ENCODE data around the gene HNRNPDL. TPM values are rescaled to one million over a fixed set of nuclear protein-coding genes. Genes with fewer than 3 reads are reported as not detected.
A peak's percentile ranks its signal among the peaks of the same experiment; 100 is the strongest.

HNRNPDL gene
- total RNA-seq, 2 experiments from 2014 or later, result 224 to 394 TPM

- ChIA-PET POLR2A (interaction anchor here (0.6 to 1.2 kb wide), 5 partner anchors 9 to 27 kb away, joined by 3 to 6 read pairs (median 4); partner anchors contain the start of gene HNRNPD), CTCF (ENCODE audit: unreplicated experiment) (no interaction called here)
- no peak overlapping the region for H3K4me2 ChIP-seq (ENCODE audit: low read length)
- H3K36me3 ChIP-seq (ENCODE audit: insufficient read depth, low read length), result peaks cover 11% of the 10 kb centered on the region
- TF ChIP-seq EZH2phosphoT487 (IDR thresholded peaks at IDR 0.05; ENCODE audit: borderline replicate concordance, low read depth, low read length), result no peak
- TF ChIP-seq, protein P1, sequence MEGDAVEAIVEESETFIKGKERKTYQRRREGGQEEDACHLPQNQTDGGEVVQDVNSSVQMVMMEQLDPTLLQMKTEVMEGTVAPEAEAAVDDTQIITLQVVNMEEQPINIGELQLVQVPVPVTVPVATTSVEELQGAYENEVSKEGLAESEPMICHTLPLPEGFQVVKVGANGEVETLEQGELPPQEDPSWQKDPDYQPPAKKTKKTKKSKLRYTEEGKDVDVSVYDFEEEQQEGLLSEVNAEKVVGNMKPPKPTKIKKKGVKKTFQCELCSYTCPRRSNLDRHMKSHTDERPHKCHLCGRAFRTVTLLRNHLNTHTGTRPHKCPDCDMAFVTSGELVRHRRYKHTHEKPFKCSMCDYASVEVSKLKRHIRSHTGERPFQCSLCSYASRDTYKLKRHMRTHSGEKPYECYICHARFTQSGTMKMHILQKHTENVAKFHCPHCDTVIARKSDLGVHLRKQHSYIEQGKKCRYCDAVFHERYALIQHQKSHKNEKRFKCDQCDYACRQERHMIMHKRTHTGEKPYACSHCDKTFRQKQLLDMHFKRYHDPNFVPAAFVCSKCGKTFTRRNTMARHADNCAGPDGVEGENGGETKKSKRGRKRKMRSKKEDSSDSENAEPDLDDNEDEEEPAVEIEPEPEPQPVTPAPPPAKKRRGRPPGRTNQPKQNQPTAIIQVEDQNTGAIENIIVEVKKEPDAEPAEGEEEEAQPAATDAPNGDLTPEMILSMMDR (conservative IDR thresholded peaks at IDR 0.05; ENCODE audit: low read length), result no peak
- no peak overlapping the region for H2AFZ ChIP-seq (ENCODE audit: low read length)
- intact Hi-C loops (cut with micrococcal nuclease; ENCODE audit: unreplicated experiment), result no loop called here
- no peaks in the 10 kb centered on the region for H4K20me1 ChIP-seq (ENCODE audit: insufficient read depth, low read length)
- DNase-seq (ENCODE audit: low spot score), result peak; percentile 24
- no peak overlapping the region for H3K4me3 ChIP-seq (ENCODE audit: low read depth, low read length, poor library complexity, severe bottlenecking)
- no peaks in the 10 kb centered on the region for H3K9me2 ChIP-seq (ENCODE audit: insufficient read depth, low read length)
- no peak overlapping the region for H3K27ac ChIP-seq (ENCODE audit: low read depth, low read length, poor library complexity, severe bottlenecking)
- BruUV-seq (replicated peaks), result no TSS peak
- no peaks in the 10 kb centered on the region for H3K79me2 ChIP-seq (ENCODE audit: insufficient read depth, low read depth, low read length)
- H3K4me1 ChIP-seq (ENCODE audit: insufficient read depth, low read length, poor library complexity, severe bottlenecking), result no peaks in the 10 kb centered on the region
- H3K9me3 ChIP-seq (ENCODE audit: low read length), result peaks cover 17% of the 10 kb centered on the region; the same call in 1 of the 2 replicates
Measured at GRCh38 chr4:82382751-82383150, 47.5 kb downstream of the HNRNPDL start.

GRCh38 chr4:82381661-82382296, 48.5 kb downstream of the HNRNPDL start:
- DNase-seq (ENCODE audit: low spot score), result no peak
- Histone ChIP-seq H3K27ac (ENCODE audit: low read depth, low read length, poor library complexity, severe bottlenecking) (no peak overlapping the region), H3K36me3 (ENCODE audit: insufficient read depth, low read length) (peaks cover 19% of the 10 kb centered on the region), H3K9me3 (ENCODE audit: low read length) (peaks cover 17% of the 10 kb centered on the region; the same call in 1 of the 2 replicates), H3K4me2 (ENCODE audit: low read length) (no peak overlapping the region), H4K20me1 (ENCODE audit: insufficient read depth, low read length) (no peaks in the 10 kb centered on the region), H3K79me2 (ENCODE audit: insufficient read depth, low read depth, low read length) (no peaks in the 10 kb centered on the region), H2AFZ (ENCODE audit: low read length) (no peak overlapping the region), H3K4me1 (ENCODE audit: insufficient read depth, low read length, poor library complexity, severe bottlenecking) (no peaks in the 10 kb centered on the region), H3K4me3 (ENCODE audit: low read depth, low read length, poor library complexity, severe bottlenecking) (no peak overlapping the region), H3K9me2 (ENCODE audit: insufficient read depth, low read length) (no peaks in the 10 kb centered on the region)
- BruUV-seq (replicated peaks), result no TSS peak
- TF ChIP-seq, protein P1 (conservative IDR thresholded peaks at IDR 0.05; ENCODE audit: low read length), result no peak
- TF ChIP-seq EZH2phosphoT487 (IDR thresholded peaks at IDR 0.05; ENCODE audit: borderline replicate concordance, low read depth, low read length), result no peak
- intact Hi-C loops (cut with micrococcal nuclease; ENCODE audit: unreplicated experiment), result no loop called here
- POLR2A ChIA-PET, result interaction anchor here (1.1 kb wide), 1 partner anchor 24 kb away, joined by 3 read pairs; no protein-coding TSS in a partner anchor
- CTCF ChIA-PET (ENCODE audit: unreplicated experiment), result no interaction called here

GRCh38 chr4:82381235-82381634, 49.0 kb downstream of the HNRNPDL start:
- ChIA-PET POLR2A (no interaction called here), CTCF (ENCODE audit: unreplicated experiment) (no interaction called here)
- Histone ChIP-seq H3K9me3 (ENCODE audit: low read length) (peaks cover 17% of the 10 kb centered on the region; the same call in 1 of the 2 replicates), H3K27ac (ENCODE audit: low read depth, low read length, poor library complexity, severe bottlenecking) (no peak overlapping the region), H3K4me2 (ENCODE audit: low read length) (no peak overlapping the region), H3K4me1 (ENCODE audit: insufficient read depth, low read length, poor library complexity, severe bottlenecking) (peaks cover 1% of the 10 kb centered on the region), H3K36me3 (ENCODE audit: insufficient read depth, low read length) (peaks cover 24% of the 10 kb centered on the region), H3K9me2 (ENCODE audit: insufficient read depth, low read length) (no peaks in the 10 kb centered on the region), H2AFZ (ENCODE audit: low read length) (no peak overlapping the region), H3K79me2 (ENCODE audit: insufficient read depth, low read depth, low read length) (peaks cover 5% of the 10 kb centered on the region; the same call in 1 of the 2 replicates), H3K4me3 (ENCODE audit: low read depth, low read length, poor library complexity, severe bottlenecking) (no peak overlapping the region), H4K20me1 (ENCODE audit: insufficient read depth, low read length) (no peaks in the 10 kb centered on the region)
- no TSS peak for BruUV-seq (replicated peaks)
- TF ChIP-seq, protein P1 (conservative IDR thresholded peaks at IDR 0.05; ENCODE audit: low read length), result no peak
- no peak for TF ChIP-seq EZH2phosphoT487 (IDR thresholded peaks at IDR 0.05; ENCODE audit: borderline replicate concordance, low read depth, low read length)
- intact Hi-C loops (cut with micrococcal nuclease; ENCODE audit: unreplicated experiment), result no loop called here
- DNase-seq (ENCODE audit: low spot score), result no peak
